Muscle layer of duodenum (tissue), 2 donors: ENCODE results near the gene NDST1.
"Not testable (repeated sequence)": the region's sequence is repeated elsewhere in the genome, so short reads cannot be mapped to it uniquely, and the experiment has no call there.

Experiments
- H3K27ac ChIP-seq: one replicate; pipeline ENCODE4 v1.7.0; 2013; ENCODE audit warnings: mild to moderate bottlenecking, low read length
- H3K27me3 ChIP-seq: one replicate; pipeline ENCODE4 v1.7.0; 2013; ENCODE audit warnings: low read depth, mild to moderate bottlenecking, control low read depth, low read length
- H3K36me3 ChIP-seq, 2 donors: one replicate each; pipeline ENCODE4 v1.7.0; 2013; ENCODE audit warnings: low read length in 2 of 2, control low read depth in 1 of 2, mild to moderate bottlenecking in 1 of 2; ENCODE audit not compliant: insufficient read depth in 2 of 2, control insufficient read depth in 1 of 2
- H3K4me1 ChIP-seq, 2 donors: one replicate each; pipeline ENCODE4 v1.7.0; 2013; ENCODE audit warnings: low read length in 2 of 2, mild to moderate bottlenecking in 2 of 2, control low read depth in 1 of 2, moderate library complexity in 1 of 2; ENCODE audit not compliant: insufficient read depth in 2 of 2, control insufficient read depth in 1 of 2
- H3K4me3 ChIP-seq, 2 donors: one replicate each; pipeline ENCODE4 v1.7.0; 2013; ENCODE audit warnings: low read length in 2 of 2, low read depth in 1 of 2, mild to moderate bottlenecking in 1 of 2
- H3K9me3 ChIP-seq, 2 donors: one replicate each; pipeline ENCODE4 v1.7.0; 2013; ENCODE audit warnings: low read length in 2 of 2, control low read depth in 1 of 2, mild to moderate bottlenecking in 1 of 2; ENCODE audit not compliant: control insufficient read depth in 1 of 2
- donor health status: healthy.

The NDST1 gene

GRCh38 chr5:150507474-150508276 lies at the start of gene NDST1:
Gene NDST1 (plus strand): TSS chr5:150508131. CDS start chr5:150521255, 13,124 bp downstream.
- H3K36me3 ChIP-seq: no peaks in the 10 kb centered on the region
- H3K27me3 ChIP-seq: no peaks in the 10 kb centered on the region
- no peaks in the 10 kb centered on the region for H3K9me3 ChIP-seq
- H3K4me1 ChIP-seq: peaks cover 48 to 85% of the 10 kb centered on the region in 2 donors
- no peak within 1 kb of the TSS for H3K27ac ChIP-seq
- H3K4me3 ChIP-seq: no peak within 1 kb of the TSS

- no peaks in the 10 kb centered on the region for H3K36me3 ChIP-seq
- no peaks in the 10 kb centered on the region for H3K9me3 ChIP-seq
- no peak overlapping the region for H3K4me3 ChIP-seq
- H3K27ac ChIP-seq: no peak overlapping the region
- peaks cover 6 to 8% of the 10 kb centered on the region in 2 donors for H3K4me1 ChIP-seq
- no peaks in the 10 kb centered on the region for H3K27me3 ChIP-seq
Measured at GRCh38 chr5:150458802-150459557, 49.0 kb upstream of the NDST1 start.

- Histone ChIP-seq H3K27ac (no peak overlapping the region), H3K27me3 (no peaks in the 10 kb centered on the region), H3K4me1 (peaks cover 6 to 8% of the 10 kb centered on the region in 2 donors), H3K36me3 (no peaks in the 10 kb centered on the region), H3K4me3 (no peak overlapping the region), H3K9me3 (no peaks in the 10 kb centered on the region)
Measured at GRCh38 chr5:150460781-150461180, 47.1 kb upstream of the NDST1 start.

DNA sequence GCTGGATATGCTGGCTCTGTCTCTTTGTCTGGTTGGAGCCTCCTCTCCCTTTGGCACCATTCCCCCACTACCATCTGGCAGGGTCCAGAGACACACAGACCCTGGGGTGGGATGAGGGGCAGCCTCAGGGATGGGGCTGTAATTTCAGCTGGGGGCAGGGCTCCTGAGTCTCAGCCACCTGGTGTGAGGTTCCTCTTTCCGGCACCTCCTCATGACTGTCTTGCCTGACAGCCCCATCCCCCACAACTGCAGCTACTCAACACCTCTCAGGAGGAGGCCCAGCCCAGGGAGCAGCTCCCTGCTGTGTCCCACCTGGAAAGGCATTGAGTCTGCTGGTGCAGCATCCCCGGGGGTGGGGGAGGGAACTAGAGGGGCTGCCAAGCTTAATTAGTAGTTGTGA lies 46.7 kb upstream of the NDST1 start:
- no peaks in the 10 kb centered on the region for H3K36me3 ChIP-seq
- no peak overlapping the region for H3K4me3 ChIP-seq
- no peaks in the 10 kb centered on the region for H3K9me3 ChIP-seq
- H3K4me1 ChIP-seq: peaks cover 6 to 8% of the 10 kb centered on the region in 2 donors
- no peak overlapping the region for H3K27ac ChIP-seq
- H3K27me3 ChIP-seq: no peaks in the 10 kb centered on the region

DNA sequence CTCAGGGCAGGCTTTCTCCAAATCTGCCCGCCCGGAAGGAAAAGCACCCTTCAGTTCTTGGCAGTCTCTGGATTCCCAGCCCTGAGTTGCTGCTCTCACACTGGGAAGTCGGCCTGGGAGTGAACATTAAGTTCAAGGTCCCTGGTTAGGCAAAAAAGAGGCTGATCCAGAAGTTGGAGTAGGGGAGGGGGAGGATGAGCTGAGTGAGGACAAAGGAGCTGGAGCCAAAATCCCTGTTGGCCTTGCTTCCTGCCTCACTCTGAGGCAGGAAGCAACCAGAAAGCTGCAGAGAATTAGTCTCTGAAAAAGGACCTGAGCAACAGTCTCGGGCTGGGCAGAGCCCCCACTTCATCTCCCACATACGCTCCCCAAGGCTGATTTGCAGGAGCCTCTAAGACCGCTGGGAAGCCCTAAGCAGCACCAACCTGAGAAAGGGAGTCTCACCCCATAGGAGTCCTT lies 43.3 kb upstream of the NDST1 start:
- no peaks in the 10 kb centered on the region for H3K9me3 ChIP-seq
- H3K27me3 ChIP-seq: no peaks in the 10 kb centered on the region
- H3K4me3 ChIP-seq: no peak overlapping the region
- H3K4me1 ChIP-seq: peaks cover under 1 to 2% of the 10 kb centered on the region in 2 donors
- peak overlapping the region; percentile 51 for H3K27ac ChIP-seq
- no peaks in the 10 kb centered on the region for H3K36me3 ChIP-seq

GRCh38 chr5:150465927-150466326 lies 42.0 kb upstream of the NDST1 start:
- no peaks in the 10 kb centered on the region for H3K9me3 ChIP-seq
- H3K27me3 ChIP-seq: no peaks in the 10 kb centered on the region
- H3K4me1 ChIP-seq: no peaks in the 10 kb centered on the region
- H3K4me3 ChIP-seq: no peak overlapping the region
- H3K36me3 ChIP-seq: no peaks in the 10 kb centered on the region
- H3K27ac ChIP-seq: no peak overlapping the region

GRCh38 chr5:150468206-150468605 lies 39.7 kb upstream of the NDST1 start:
- no peaks in the 10 kb centered on the region for H3K4me1 ChIP-seq
- H3K27ac ChIP-seq: no peak overlapping the region
- H3K36me3 ChIP-seq: no peaks in the 10 kb centered on the region
- no peaks in the 10 kb centered on the region for H3K9me3 ChIP-seq
- H3K4me3 ChIP-seq: no peak overlapping the region
- H3K27me3 ChIP-seq: no peaks in the 10 kb centered on the region

DNA sequence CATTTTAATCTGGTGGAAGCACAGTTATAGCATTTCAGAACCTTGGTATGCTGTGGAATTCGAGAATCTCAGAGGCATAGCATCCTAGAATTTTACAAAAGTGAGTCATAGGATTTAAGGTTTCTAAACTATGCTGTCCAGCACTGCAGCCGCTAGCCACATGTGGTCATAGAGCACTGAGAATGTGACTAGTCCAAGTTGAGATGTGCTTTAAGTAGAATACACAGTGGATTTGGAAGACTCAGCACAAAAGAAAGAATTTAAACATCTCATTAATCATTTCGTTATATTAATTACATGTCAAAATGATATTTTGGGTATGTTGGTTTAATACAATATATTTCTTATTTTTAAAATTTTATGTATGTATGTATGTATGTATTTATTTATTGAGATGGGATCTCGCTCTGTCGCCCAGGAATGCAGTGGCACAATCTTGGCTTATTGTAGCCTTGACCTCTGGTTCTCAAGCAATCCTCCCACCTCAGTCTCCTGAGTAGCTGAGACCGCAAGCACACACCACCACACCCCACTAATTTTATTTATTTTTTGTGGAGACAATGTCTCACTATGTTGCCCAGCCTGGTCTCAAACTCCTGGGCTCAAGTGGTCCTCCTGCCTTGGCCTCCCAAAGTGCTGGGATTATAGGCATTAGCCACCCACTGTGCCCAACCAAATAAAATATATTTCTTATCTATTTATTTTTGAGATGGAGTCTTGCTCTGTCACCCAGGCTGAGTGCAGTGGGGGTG lies 38.0 kb upstream of the NDST1 start:
- no peaks in the 10 kb centered on the region for H3K27me3 ChIP-seq

DNA sequence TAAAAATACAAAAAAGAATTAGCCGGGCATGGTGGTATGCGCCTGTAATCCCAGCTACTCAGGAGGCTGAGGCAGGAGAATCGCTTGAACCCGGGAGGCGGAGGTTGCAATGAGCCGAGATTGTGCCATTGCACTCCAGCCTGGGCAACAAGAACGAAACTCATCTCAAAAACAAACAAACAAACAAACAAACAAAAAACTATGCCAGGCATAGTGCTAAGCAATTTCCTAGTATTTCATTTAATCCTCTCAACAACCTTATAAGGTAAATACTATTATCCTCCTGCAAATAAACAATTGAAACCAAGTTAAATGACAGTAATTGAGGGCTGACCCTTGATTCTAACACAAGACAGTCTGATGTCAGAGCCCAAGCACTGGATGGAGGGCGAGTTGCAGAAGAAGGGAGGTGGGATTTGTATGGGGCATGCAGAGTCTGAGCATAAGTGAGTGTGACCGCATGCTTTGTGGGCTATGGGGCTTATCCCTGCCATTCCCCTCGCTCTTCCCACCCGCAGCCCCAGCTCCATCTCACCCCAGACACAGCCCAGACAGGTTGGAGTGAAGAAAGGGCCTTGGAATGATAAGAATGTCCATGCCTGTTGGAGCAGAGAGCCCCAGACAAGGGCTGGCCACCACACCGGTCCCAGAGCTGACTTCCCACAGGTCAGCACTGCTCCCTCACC lies 34.1 kb upstream of the NDST1 start:
- H3K4me1 ChIP-seq: no peaks in the 10 kb centered on the region
- H3K27me3 ChIP-seq: no peaks in the 10 kb centered on the region
- no peaks in the 10 kb centered on the region for H3K36me3 ChIP-seq
- H3K4me3 ChIP-seq: no peak overlapping the region
- H3K27ac ChIP-seq: no peak overlapping the region
- no peaks in the 10 kb centered on the region for H3K9me3 ChIP-seq

More for the DNA sequence above, 38.0 kb upstream of the NDST1 start:
- Histone ChIP-seq H3K9me3 (no peaks in the 10 kb centered on the region), H3K27ac (no peak overlapping the region), H3K36me3 (no peaks in the 10 kb centered on the region), H3K4me3 (no peak overlapping the region), H3K4me1 (no peaks in the 10 kb centered on the region)

DNA sequence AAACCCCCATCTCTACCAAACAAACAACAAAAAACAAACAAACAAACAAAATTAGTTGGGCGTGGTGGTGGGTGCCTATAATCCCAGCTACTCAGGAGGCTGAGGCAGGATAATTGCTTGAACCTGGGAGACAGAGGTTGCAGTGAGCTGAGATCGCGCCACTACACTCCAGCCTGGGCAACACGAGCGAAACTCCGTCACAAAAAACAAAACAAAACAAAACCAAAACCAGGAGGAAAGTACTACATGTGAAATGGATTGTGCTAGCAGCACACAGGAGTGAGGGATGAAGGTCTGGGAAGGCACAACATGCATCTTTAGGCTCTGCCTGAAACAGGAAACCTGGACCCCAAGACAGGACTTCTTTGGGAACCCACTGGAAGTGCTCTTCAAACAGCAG lies 31.4 kb upstream of the NDST1 start:
- not testable (repeated sequence) for H3K27me3 ChIP-seq, H3K4me3 ChIP-seq, H3K27ac ChIP-seq, H3K9me3 ChIP-seq, H3K36me3 ChIP-seq, H3K4me1 ChIP-seq

GRCh38 chr5:150479416-150479815 lies 28.5 kb upstream of the NDST1 start:
- no peak overlapping the region for H3K4me3 ChIP-seq
- H3K27ac ChIP-seq: no peak overlapping the region
- no peaks in the 10 kb centered on the region for H3K4me1 ChIP-seq
- no peaks in the 10 kb centered on the region for H3K9me3 ChIP-seq
- no peaks in the 10 kb centered on the region for H3K36me3 ChIP-seq
- no peaks in the 10 kb centered on the region for H3K27me3 ChIP-seq
